HT1080 (cell line): ENCODE results near the gene RNU1-2. TPM values are rescaled to one million over a fixed set of nuclear protein-coding genes. Genes with fewer than 3 reads are reported as not detected.
"Not testable (repeated sequence)": the region's sequence is repeated elsewhere in the genome, so short reads cannot be mapped to it uniquely, and the experiment has no call there.

Experiments used
- DNase-seq: peaks from one replicate; pipeline ENCODE4 v3.0.0-alpha.2; 2015; ENCODE audit warnings: low read depth
- total RNA-seq: library from RNA; depleted of rRNA; stranded (reverse); fragments of >200 nt; shearing (Covaris generic); gene quantifications from 2 replicates; pipeline ENCODE4 v1.2.3, GENCODE V29; 2014

RNU1-2 gene
- total RNA-seq, 1 experiment from 2014 or later = not detected

- peak; percentile 97 for DNase-seq
These were observed 6.6 kb upstream of the RNU1-2 start for GRCh38 chr1:16888860-16889816.

GRCh38 chr1:16890539-16891021 is 5.2 kb upstream of the RNU1-2 start:
- DNase-seq = not testable (repeated sequence)

- DNase-seq = not testable (repeated sequence)
These were observed 4.7 kb upstream of the RNU1-2 start for GRCh38 chr1:16891057-16891456.

- not testable (repeated sequence) for DNase-seq
These were observed 2.7 kb upstream of the RNU1-2 start for GRCh38 chr1:16892978-16893525.

GRCh38 chr1:16893796-16894195 is 2.0 kb upstream of the RNU1-2 start:
- not testable (repeated sequence) for DNase-seq

GRCh38 chr1:16894338-16894737 is 1.4 kb upstream of the RNU1-2 start:
- DNase-seq = not testable (repeated sequence)

GRCh38 chr1:16895233-16895597 is 565 bp upstream of the RNU1-2 start:
- DNase-seq = not testable (repeated sequence)

- peak; percentile 95 for DNase-seq
These were observed 706 bp downstream of the RNU1-2 start for GRCh38 chr1:16896316-16897055.

- not testable (repeated sequence) for DNase-seq
These were observed 1.9 kb downstream of the RNU1-2 start for GRCh38 chr1:16897653-16898052.

- not testable (repeated sequence) for DNase-seq
These were observed 2.5 kb downstream of the RNU1-2 start for GRCh38 chr1:16898298-16898697.

GRCh38 chr1:16899020-16899419 is 3.2 kb downstream of the RNU1-2 start:
- DNase-seq = not testable (repeated sequence)

- DNase-seq = peak; percentile 59
These were observed 5.0 kb downstream of the RNU1-2 start for GRCh38 chr1:16900751-16901150.

GRCh38 chr1:16901371-16901770 is 5.6 kb downstream of the RNU1-2 start:
- not testable (repeated sequence) for DNase-seq

- peak; percentile 62 for DNase-seq
These were observed 7.3 kb downstream of the RNU1-2 start for GRCh38 chr1:16903054-16903453.

GRCh38 chr1:16903458-16903796 is 7.6 kb downstream of the RNU1-2 start:
- no peak for DNase-seq

- DNase-seq = peak; percentile 99
These were observed 8.9 kb downstream of the RNU1-2 start for GRCh38 chr1:16904560-16905109.

- peak; percentile 97 for DNase-seq
These were observed 9.5 kb downstream of the RNU1-2 start for GRCh38 chr1:16905110-16905867.

- DNase-seq = no peak
These were observed 10.3 kb downstream of the RNU1-2 start for GRCh38 chr1:16905868-16906702.

- no peak for DNase-seq
These were observed 11.1 kb downstream of the RNU1-2 start for GRCh38 chr1:16906873-16907272.
